Upper lobe of left lung (tissue), 6 donors: ENCODE results near the gene MT1M. TPM values are rescaled to one million over a fixed set of nuclear protein-coding genes. Genes with fewer than 3 reads are reported as not detected.
A peak's percentile ranks its signal among the peaks of the same experiment; 100 is the strongest.

Experiments used
- ATAC-seq, 2 donors: fragments of 200-7000 bp; cut with Tn5 transposase; one replicate each; pipeline ENCODE4 v1.9.1; 2022; ENCODE audit warnings: mild to moderate bottlenecking in 2 of 2, moderate library complexity in 2 of 2; ENCODE audit not compliant: low FRiP score in 2 of 2
- DNase-seq, 2 donors: peaks; one replicate each; pipeline ENCODE4 v3.0.0-alpha.2; 2019 to 2020
- H3K27ac ChIP-seq, 4 donors: fragments of 200-600 bp; sonication (generic); one replicate each; pipeline ENCODE4 v1.5.1; 2016 to 2019
- H3K27me3 ChIP-seq, 4 donors: fragments of 200-600 bp; sonication (generic); one replicate each; pipeline ENCODE4 v1.5.1; 2017 to 2019
- H3K36me3 ChIP-seq, 4 donors: fragments of 200-600 bp; sonication (generic); one replicate each; pipeline ENCODE4 v1.5.1; 2016 to 2019
- H3K4me1 ChIP-seq, 4 donors: fragments of 200-600 bp; sonication (generic); one replicate each; pipeline ENCODE4 v1.5.1; 2018 to 2019
- H3K4me3 ChIP-seq, 4 donors: fragments of 200-600 bp; sonication (generic); one replicate each; pipeline ENCODE4 v1.5.1; 2017 to 2019; ENCODE audit warnings: mild to moderate bottlenecking in 2 of 4, moderate library complexity in 1 of 4
- H3K9me3 ChIP-seq, 4 donors: fragments of 200-600 bp; sonication (generic); one replicate each; pipeline ENCODE4 v1.5.1; 2018 to 2019
- EP300 ChIP-seq, 4 donors: sonication (generic); formaldehyde crosslinking; IDR thresholded peaks; one replicate each; pipeline ENCODE4 v1.5.1; 2017; ENCODE audit warnings: antibody characterized with exemption in 4 of 4, control low read depth in 2 of 4
- POLR2A ChIP-seq, 4 donors: fragments of 450-650 bp; IDR thresholded peaks; one replicate each; pipeline ENCODE4 v1.5.1; 2016 to 2017; ENCODE audit warnings: antibody characterized with exemption in 4 of 4, mild to moderate bottlenecking in 2 of 4
- POLR2AphosphoS5 ChIP-seq, 2 donors: sonication (generic); formaldehyde crosslinking; IDR thresholded peaks; one replicate each; pipeline ENCODE4 v1.5.1; 2017; ENCODE audit warnings: antibody characterized with exemption in 2 of 2
- WGBS, 2 donors: methylation state at CpG; one replicate each; pipeline ENCODE4 v1.1.5; 2017 to 2018; 5-methylcytosine and 5-hydroxymethylcytosine counted together
- total RNA-seq, 6 donors: library from RNA; depleted of rRNA in 4 of 6; stranded (reverse); fragments of >200 nt in 4 of 6; gene quantifications; one replicate each; pipeline versions ENCODE4 v1.1.0 to v1.2.1, GENCODE V29; 2016 to 2021
- TF ChIP-seq, protein P1 (sequence below), 6 experiments: fragments of 450-650 bp in 4 of 6; fragments of 200-600 bp in 2 of 6; sonication (generic) in 2 of 6; IDR thresholded peaks; one replicate each; pipeline ENCODE4 v1.5.1; 2016 to 2019; ENCODE audit warnings: antibody characterized with exemption in 6 of 6
- donor health status: DM: no; HTN: no; CAD: no; lungs with moderate emphysema.
- donor health status: DM: no; HTN: yes; CAD: no; lungs with severe emphysema.

Gene MT1M
- total RNA-seq, 6 donors from 2014 or later, result 8.4 to 194 (median 37.0) TPM

DNA sequence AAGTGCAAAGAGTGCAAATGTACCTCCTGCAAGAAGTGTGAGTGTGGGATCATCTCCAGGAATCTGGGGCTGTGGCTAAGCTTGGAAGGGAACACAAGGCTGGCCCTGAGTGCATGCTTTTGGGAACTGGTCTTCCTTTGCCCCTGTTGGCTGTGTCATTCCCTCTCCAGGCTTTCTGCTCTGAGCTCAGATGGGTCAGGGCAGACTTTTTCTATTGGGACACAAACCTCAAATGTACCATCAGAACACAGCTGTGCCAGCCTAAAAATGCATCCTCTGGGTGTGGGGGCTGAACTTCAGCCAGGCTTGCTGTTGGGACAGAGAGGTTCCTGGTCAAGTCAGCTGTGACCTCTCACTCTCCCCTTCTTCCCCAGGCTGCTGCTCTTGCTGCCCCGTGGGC lies 20.1 kb downstream of the MT1M start:
- H3K4me1 ChIP-seq, result peaks cover 2 to 6% (median 5%) of the 10 kb centered on the region in 4 donors
- no peaks in the 10 kb centered on the region for H3K9me3 ChIP-seq
- H3K27ac ChIP-seq, result no peak overlapping the region
- no peaks in the 10 kb centered on the region for H3K27me3 ChIP-seq
- no peaks in the 10 kb centered on the region for H3K36me3 ChIP-seq
- TF ChIP-seq POLR2AphosphoS5 (IDR thresholded peaks at IDR 0.05), result no peak
- no peak for TF ChIP-seq EP300 (IDR thresholded peaks at IDR 0.05)
- TF ChIP-seq, protein P1, sequence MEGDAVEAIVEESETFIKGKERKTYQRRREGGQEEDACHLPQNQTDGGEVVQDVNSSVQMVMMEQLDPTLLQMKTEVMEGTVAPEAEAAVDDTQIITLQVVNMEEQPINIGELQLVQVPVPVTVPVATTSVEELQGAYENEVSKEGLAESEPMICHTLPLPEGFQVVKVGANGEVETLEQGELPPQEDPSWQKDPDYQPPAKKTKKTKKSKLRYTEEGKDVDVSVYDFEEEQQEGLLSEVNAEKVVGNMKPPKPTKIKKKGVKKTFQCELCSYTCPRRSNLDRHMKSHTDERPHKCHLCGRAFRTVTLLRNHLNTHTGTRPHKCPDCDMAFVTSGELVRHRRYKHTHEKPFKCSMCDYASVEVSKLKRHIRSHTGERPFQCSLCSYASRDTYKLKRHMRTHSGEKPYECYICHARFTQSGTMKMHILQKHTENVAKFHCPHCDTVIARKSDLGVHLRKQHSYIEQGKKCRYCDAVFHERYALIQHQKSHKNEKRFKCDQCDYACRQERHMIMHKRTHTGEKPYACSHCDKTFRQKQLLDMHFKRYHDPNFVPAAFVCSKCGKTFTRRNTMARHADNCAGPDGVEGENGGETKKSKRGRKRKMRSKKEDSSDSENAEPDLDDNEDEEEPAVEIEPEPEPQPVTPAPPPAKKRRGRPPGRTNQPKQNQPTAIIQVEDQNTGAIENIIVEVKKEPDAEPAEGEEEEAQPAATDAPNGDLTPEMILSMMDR (IDR thresholded peaks at IDR 0.05), result no peak
- TF ChIP-seq POLR2A (IDR thresholded peaks at IDR 0.05), result no peak
- H3K4me3 ChIP-seq, result no peak overlapping the region
- 44 to 56% methylated on average over 1 of the region's 1 CpG for WGBS, 2 donors
- ATAC-seq (no peak), DNase-seq (no peak)

DNA sequence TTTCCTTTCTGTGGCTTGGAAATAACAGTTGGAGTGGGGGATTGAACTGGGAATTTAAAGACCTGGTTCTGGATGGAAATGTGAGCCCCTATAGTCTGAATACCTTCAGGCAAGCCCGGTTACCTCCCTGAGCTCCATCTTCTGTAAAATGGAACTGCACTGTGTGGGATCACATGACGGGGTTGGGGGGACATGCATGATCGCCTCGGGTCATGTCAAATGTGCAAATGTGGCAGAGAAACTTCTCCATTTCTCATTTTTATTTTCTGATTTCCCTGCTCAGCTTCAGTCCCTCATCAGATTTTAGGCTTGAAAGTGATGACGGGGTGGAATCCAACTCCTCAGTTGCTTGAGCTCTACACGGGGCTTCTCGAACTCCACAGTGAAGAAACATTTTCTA lies 20.8 kb downstream of the MT1M start:
- 80 to 91% methylated on average over 7 of the region's 7 CpGs for WGBS, 2 donors

DNA sequence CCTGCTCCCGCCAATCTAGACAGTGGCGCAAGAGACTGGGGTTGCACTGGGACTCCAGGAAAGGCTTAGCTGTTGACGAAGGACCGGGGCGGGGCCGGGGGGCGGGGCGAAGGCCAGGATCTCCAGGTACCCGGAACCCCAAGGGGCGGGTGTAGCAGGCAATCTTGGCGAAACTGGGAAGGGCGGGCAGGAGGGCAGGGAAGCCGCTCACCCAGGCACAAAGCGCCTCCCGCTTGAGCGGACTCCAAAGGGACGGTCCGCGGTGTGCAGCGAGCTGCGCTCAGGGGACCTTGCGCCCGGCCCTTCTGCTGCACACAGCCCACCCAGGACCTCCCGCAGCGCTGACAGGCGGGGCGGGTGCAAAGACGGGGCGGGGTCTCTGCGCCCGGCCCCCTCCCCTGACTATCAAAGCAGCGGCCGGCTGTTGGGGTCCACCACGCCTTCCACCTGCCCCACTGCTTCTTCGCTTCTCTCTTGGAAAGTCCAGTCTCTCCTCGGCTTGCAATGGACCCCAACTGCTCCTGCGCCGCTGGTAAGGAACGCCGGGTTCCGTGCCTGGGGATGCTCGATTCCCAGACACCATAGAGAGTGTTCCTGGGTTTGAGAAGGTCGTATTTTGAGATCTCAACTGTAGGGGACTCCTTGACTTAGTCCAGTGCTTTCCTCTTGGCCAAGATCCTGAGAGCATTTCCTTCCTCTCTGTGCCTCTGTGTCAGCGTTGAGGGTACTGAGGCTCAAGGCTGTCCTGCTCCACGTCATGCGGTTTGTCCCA lies 25.3 kb downstream of the MT1M start, which contains the start of gene MT1F:
Gene MT1F, plus strand, starts transcription at position 405 of the 772 bp plus-strand sequence. Its CDS starts 100 bp downstream, at position 505.
- 2 to 4% methylated on average over 13 to 30 of the region's 46 CpGs for WGBS, 2 donors
- Histone ChIP-seq H3K27ac (peak within 1 kb of the TSS; percentile 24 to 81 (median 50)), H3K4me1 (peaks cover 6 to 21% (median 15%) of the 10 kb centered on the region in 4 donors), H3K36me3 (no peaks in the 10 kb centered on the region), H3K4me3 (peak within 1 kb of the TSS; percentile 19 to 75 (median 66)), H3K9me3 (no peaks in the 10 kb centered on the region), H3K27me3 (peaks cover 0 to 2% (median under 1%) of the 10 kb centered on the region in 4 donors)
- ATAC-seq (peak; percentile 88 to 92), DNase-seq (peak; percentile 96 to 98)
- TF ChIP-seq POLR2AphosphoS5 (IDR thresholded peaks at IDR 0.05) (peak in 1 of 2 donors; percentile 15), EP300 (IDR thresholded peaks at IDR 0.05) (peak in 1 of 4 donors; percentile 1), POLR2A (IDR thresholded peaks at IDR 0.05) (peak in 1 of 4 donors; percentile 46)
- TF ChIP-seq, protein P1 (IDR thresholded peaks at IDR 0.05), result no peak

More for the DNA sequence above, 20.8 kb downstream of the MT1M start:
- no peak for TF ChIP-seq POLR2A (IDR thresholded peaks at IDR 0.05)
- TF ChIP-seq, protein P1 (IDR thresholded peaks at IDR 0.05), result no peak
- TF ChIP-seq EP300 (IDR thresholded peaks at IDR 0.05), result no peak
- TF ChIP-seq POLR2AphosphoS5 (IDR thresholded peaks at IDR 0.05), result no peak
- no peaks in the 10 kb centered on the region for H3K9me3 ChIP-seq
- H3K27me3 ChIP-seq, result no peaks in the 10 kb centered on the region
- H3K4me1 ChIP-seq, result peaks cover 2 to 12% (median 10%) of the 10 kb centered on the region in 4 donors
- no peak for DNase-seq
- H3K4me3 ChIP-seq, result no peak overlapping the region
- no peaks in the 10 kb centered on the region for H3K36me3 ChIP-seq
- H3K27ac ChIP-seq, result no peak overlapping the region
- ATAC-seq, result no peak

DNA sequence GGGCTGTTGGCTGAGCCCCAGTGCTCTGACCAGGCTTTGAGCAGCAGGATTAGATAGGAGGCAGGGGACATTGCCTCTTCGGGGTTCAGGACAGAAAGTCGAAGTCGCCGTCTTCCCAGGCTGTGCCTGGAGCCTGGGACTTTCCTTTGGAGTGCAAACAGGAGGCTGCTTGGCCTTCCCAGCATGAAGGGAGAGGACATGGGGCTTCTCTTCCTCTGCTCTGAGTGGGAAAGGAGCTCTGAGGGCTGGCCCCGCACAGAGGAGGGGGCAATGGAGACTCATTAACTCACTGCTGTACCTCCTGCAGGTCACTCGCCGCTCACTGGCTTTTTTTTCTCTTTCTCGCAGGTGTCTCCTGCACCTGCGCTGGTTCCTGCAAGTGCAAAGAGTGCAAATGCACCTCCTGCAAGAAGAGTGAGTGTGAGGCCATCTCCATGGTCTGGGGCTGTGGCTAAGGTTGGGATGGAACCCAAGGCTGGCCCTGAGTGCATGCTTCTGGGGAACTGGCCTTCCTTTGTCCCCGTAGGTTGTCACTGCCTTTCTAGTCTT lies 25.9 kb downstream of the MT1M start:
- TF ChIP-seq POLR2A (IDR thresholded peaks at IDR 0.05), result no peak
- TF ChIP-seq EP300 (IDR thresholded peaks at IDR 0.05), result no peak
- TF ChIP-seq, protein P1 (IDR thresholded peaks at IDR 0.05), result no peak
- no peak for TF ChIP-seq POLR2AphosphoS5 (IDR thresholded peaks at IDR 0.05)
- WGBS, 2 donors, result 53 to 76% methylated on average over 5 to 10 of the region's 10 CpGs
- peaks cover 0 to 8% (median 5%) of the 10 kb centered on the region in 4 donors for H3K27me3 ChIP-seq
- ATAC-seq, result no peak
- H3K9me3 ChIP-seq, result no peaks in the 10 kb centered on the region
- H3K4me1 ChIP-seq, result peaks cover 10 to 27% (median 20%) of the 10 kb centered on the region in 4 donors
- DNase-seq, result no peak
- peak overlapping the region in 3 of 4 donors; percentile 24 to 81 (median 68) for H3K27ac ChIP-seq
- H3K4me3 ChIP-seq, result peak overlapping the region in 3 of 4 donors; percentile 63 to 75 (median 69)
- no peaks in the 10 kb centered on the region for H3K36me3 ChIP-seq
